A549 (cell line): ENCODE measurements around the gene MEPCE. TPM values are rescaled to one million over a fixed set of nuclear protein-coding genes. Genes with fewer than 3 reads are reported as not detected.

Experiments
- ATOH8 ChIP-seq: fragments of 250-450 bp; sonication (Bioruptor Pico); IDR thresholded peaks from 2 replicates; pipeline ENCODE4 v1.5.0; 2020; ENCODE audit warnings: low read depth, mild to moderate bottlenecking, moderate library complexity
- BCL3 ChIP-seq: fragments of >200 bp; sonication (Bioruptor Twin); formaldehyde crosslinking; IDR thresholded peaks from 3 replicates; pipeline ENCODE4 v1.6.1; 2016
- BHLHE40 ChIP-seq: IDR thresholded peaks from 2 replicates; pipeline ENCODE4 v1.6.1; 2012; ENCODE audit warnings: low read depth, low read length, inconsistent platforms
- CEBPB ChIP-seq, 2 experiments: fragments of >200 bp in 1 of 2; sonication (Bioruptor Twin) in 1 of 2; formaldehyde crosslinking in 1 of 2; IDR thresholded peaks; 2 replicates each; pipeline ENCODE4 v1.6.1; 2012 to 2016
- CTCF ChIP-seq: fragments of >200 bp; sonication (Bioruptor Twin); formaldehyde crosslinking; IDR thresholded peaks from 3 replicates; pipeline ENCODE4 v1.5.1; 2016
- EHMT2 ChIP-seq: fragments of 200-600 bp; sonication (generic); IDR thresholded peaks from 2 replicates; pipeline ENCODE4 v1.6.1; 2016; ENCODE audit warnings: antibody characterized with exemption, low read depth, mild to moderate bottlenecking, moderate library complexity
- FOSL2 ChIP-seq, 2 experiments: fragments of 450-650 bp in 1 of 2; fragments of >200 bp in 1 of 2; sonication (Bioruptor Twin) in 1 of 2; formaldehyde crosslinking; IDR thresholded peaks; 2 replicates each; pipeline versions ENCODE4 v1.5.0 to v1.6.1; 2016 to 2020; ENCODE audit warnings: mild to moderate bottlenecking in 1 of 2, moderate library complexity in 1 of 2
- GATA3 ChIP-seq: IDR thresholded peaks from 2 replicates; pipeline ENCODE4 v1.6.1; 2012; ENCODE audit warnings: borderline replicate concordance
- HEYL ChIP-seq: fragments of 250-450 bp; sonication (Bioruptor Pico); IDR thresholded peaks from 2 replicates; pipeline ENCODE4 v1.8.0; 2021; ENCODE audit warnings: mild to moderate bottlenecking, moderate library complexity
- HMGXB4 ChIP-seq: fragments of 250-450 bp; sonication (Bioruptor Pico); IDR thresholded peaks from 2 replicates; pipeline ENCODE4 v1.5.0; 2021; ENCODE audit warnings: mild to moderate bottlenecking, moderate library complexity, borderline replicate concordance
- HOXB13 ChIP-seq: fragments of 250-450 bp; sonication (Bioruptor Pico); IDR thresholded peaks from 2 replicates; pipeline ENCODE4 v1.5.0; 2020; ENCODE audit warnings: low read depth, mild to moderate bottlenecking, moderate library complexity
- JUN ChIP-seq, 2 experiments: fragments of >200 bp; sonication (Bioruptor Twin); formaldehyde crosslinking; IDR thresholded peaks; 2 replicates in 1 of 2; 3 replicates in 1 of 2; pipeline ENCODE4 v1.6.1; 2016 to 2017
- JUNB ChIP-seq: fragments of >200 bp; sonication (Bioruptor Twin); formaldehyde crosslinking; IDR thresholded peaks from 2 replicates; pipeline ENCODE4 v1.6.1; 2016
- KDM5A ChIP-seq: fragments of 200-600 bp; sonication (generic); IDR thresholded peaks from 2 replicates; pipeline ENCODE4 v1.6.1; 2016; ENCODE audit warnings: antibody characterized with exemption, mild to moderate bottlenecking
- MAFK ChIP-seq: fragments of 450-650 bp; IDR thresholded peaks from 2 replicates; pipeline ENCODE4 v1.6.1; 2014; ENCODE audit not compliant: partially characterized antibody
- MAZ ChIP-seq: fragments of 150-350 bp; IDR thresholded peaks from 2 replicates; pipeline ENCODE4 v1.6.1; 2014; ENCODE audit warnings: antibody characterized with exemption, low read depth, low read length, borderline replicate concordance
- MYC ChIP-seq: IDR thresholded peaks from 2 replicates; pipeline ENCODE4 v1.6.1; 2012; ENCODE audit warnings: mild to moderate bottlenecking, inconsistent platforms, low read length, improper control_type of control experiment, borderline replicate concordance
- REST ChIP-seq: fragments of 200-600 bp; sonication (generic); IDR thresholded peaks from 2 replicates; pipeline ENCODE4 v1.6.1; 2016; ENCODE audit warnings: antibody characterized with exemption, mild to moderate bottlenecking, moderate library complexity
- RFX5 ChIP-seq: fragments of 450-650 bp; IDR thresholded peaks from 2 replicates; pipeline ENCODE4 v1.7.1; 2014; ENCODE audit warnings: antibody characterized with exemption, mild to moderate bottlenecking, moderate library complexity
- RNF2 ChIP-seq: fragments of 200-600 bp; sonication (generic); IDR thresholded peaks from 2 replicates; pipeline ENCODE4 v1.6.1; 2016; ENCODE audit warnings: low read depth, mild to moderate bottlenecking, antibody characterized with exemption, moderate library complexity, borderline replicate concordance
- SREBF2 ChIP-seq: fragments of 450-650 bp; IDR thresholded peaks from 2 replicates; pipeline ENCODE4 v1.6.1; 2014; ENCODE audit warnings: mild to moderate bottlenecking, moderate library complexity
- TP53 ChIP-seq: fragments of 250-450 bp; sonication (Bioruptor Pico); IDR thresholded peaks from 2 replicates; pipeline ENCODE4 v1.5.0; 2021; ENCODE audit warnings: mild to moderate bottlenecking, moderate library complexity
- ZC3H11A ChIP-seq: fragments of 450-650 bp; IDR thresholded peaks from 2 replicates; pipeline ENCODE4 v1.6.1; 2014; ENCODE audit warnings: antibody characterized with exemption, mild to moderate bottlenecking
- ZSCAN20 ChIP-seq: fragments of 250-450 bp; sonication (Bioruptor Pico); IDR thresholded peaks from 2 replicates; pipeline ENCODE4 v1.8.0; 2022; ENCODE audit warnings: mild to moderate bottlenecking, moderate library complexity
- polyA plus RNA-seq, 4 experiments: library from polyadenylated mRNA; depleted of rRNA in 3 of 4; stranded (reverse); fragments of >200 nt; fragmentation: RNase III in 1 of 4; extraction: RNeasy Plus Mini Kit Qiagen cat#74134 plus additional on column Dnase treatment in 1 of 4; gene quantifications; 2 replicates in 3 of 4; 3 replicates in 1 of 4; pipeline ENCODE4 v1.2.3, GENCODE V29; 2011 to 2017

MEPCE gene
- polyA plus RNA-seq, 2 of the 4 experiments (the other 2 are of a cell fraction), result 10.0 to 38.4 TPM

- TF ChIP-seq CTCF, result no peak
- TF ChIP-seq REST, result no peak
- no peak for TF ChIP-seq ATOH8 (CRISPR knock-in tag)
- no peak for TF ChIP-seq SREBF2
- TF ChIP-seq MAZ, result peak; percentile 95
- TF ChIP-seq ZSCAN20 (CRISPR knock-in tag), result no peak
- peak; percentile 88 for TF ChIP-seq MAFK
- peak; percentile 74; the same call in 1 of the 2 replicates for TF ChIP-seq HMGXB4 (CRISPR knock-in tag)
- TF ChIP-seq KDM5A, result no peak
- TF ChIP-seq EHMT2, result no peak
- TF ChIP-seq BCL3, result peak; percentile 51; the same call in 1 of the 3 replicates
- TF ChIP-seq JUNB, result no peak
- TF ChIP-seq BHLHE40, result peak; percentile 100
- TF ChIP-seq ZC3H11A, result no peak
- TF ChIP-seq CEBPB (IDR thresholded peaks at IDR 0.05), result no peak
- no peak for TF ChIP-seq FOSL2 (IDR thresholded peaks at IDR 0.05)
- no peak; the same call in 1 of the 2 replicates for TF ChIP-seq FOSL2 (CRISPR knock-in tag; IDR thresholded peaks at IDR 0.05)
- peak; percentile 51 to 71; a peak in 3 of 5 replicates for TF ChIP-seq JUN (IDR thresholded peaks at IDR 0.05)
- TF ChIP-seq HOXB13 (CRISPR knock-in tag), result no peak
- TF ChIP-seq RFX5, result no peak
- TF ChIP-seq HEYL (CRISPR knock-in tag), result no peak
- peak; percentile 98 for TF ChIP-seq MYC
- TF ChIP-seq TP53, result 0 out of 2 replicates have a peak, but pooled peaks have one; percentile 69
- peak; percentile 47; the same call in 1 of the 2 replicates for TF ChIP-seq GATA3
- no peak for TF ChIP-seq RNF2
These were observed 529 bp upstream of the MEPCE start (continued) for GRCh38 chr7:100428967-100429636.
